ENCODE data around the gene SDC4.
A peak's percentile ranks its signal among the peaks of the same experiment; 100 is the strongest.

The SDC4 gene

GRCh38 chr20:45342855-45343531, 5.2 kb downstream of the SDC4 start:
- DNase-seq = no peak

- no peak for DNase-seq
These were observed 6.0 kb downstream of the SDC4 start for GRCh38 chr20:45341939-45342854.

GRCh38 chr20:45341579-45341938, 6.7 kb downstream of the SDC4 start:
- no peak for DNase-seq

GRCh38 chr20:45340951-45341350, 7.3 kb downstream of the SDC4 start:
- DNase-seq = no peak

GRCh38 chr20:45340236-45340847, 7.9 kb downstream of the SDC4 start:
- no peak for DNase-seq

- DNase-seq = no peak
These were observed 8.4 kb downstream of the SDC4 start for GRCh38 chr20:45339799-45340198.

GRCh38 chr20:45339084-45339483, 9.1 kb downstream of the SDC4 start:
- no peak for DNase-seq

GRCh38 chr20:45338121-45339030, 9.8 kb downstream of the SDC4 start:
- DNase-seq = peak; percentile 46

- peak; percentile 92 for DNase-seq
These were observed 10.7 kb downstream of the SDC4 start for GRCh38 chr20:45337367-45338120.

- peak; percentile 77 for DNase-seq
These were observed 11.5 kb downstream of the SDC4 start for GRCh38 chr20:45336530-45337366.

GRCh38 chr20:45330476-45330875, 17.7 kb downstream of the SDC4 start:
- no peak for DNase-seq

GRCh38 chr20:45329497-45330319, 18.5 kb downstream of the SDC4 start:
- no peak for DNase-seq

GRCh38 chr20:45328451-45328850, 19.8 kb downstream of the SDC4 start:
- DNase-seq = no peak

GRCh38 chr20:45325371-45325770, 22.9 kb downstream of the SDC4 start:
- DNase-seq = no peak

GRCh38 chr20:45323731-45324130, 24.5 kb downstream of the SDC4 start:
- DNase-seq = peak; percentile 34

- no peak for DNase-seq
These were observed 25.3 kb downstream of the SDC4 start for GRCh38 chr20:45322952-45323383.

- no peak for DNase-seq
These were observed 27.2 kb downstream of the SDC4 start for GRCh38 chr20:45320948-45321595.

GRCh38 chr20:45318948-45319347, 29.3 kb downstream of the SDC4 start:
- DNase-seq = no peak

GRCh38 chr20:45318386-45318939, 29.8 kb downstream of the SDC4 start:
- no peak for DNase-seq

Data from HCEC 1CT (cell line).